ENCODE data around the gene FAM13B. TPM values are rescaled to one million over a fixed set of nuclear protein-coding genes. Genes with fewer than 3 reads are reported as not detected.

Gene FAM13B
- total RNA-seq, 1 experiment from 2014 or later, result 13.6 TPM

DNA sequence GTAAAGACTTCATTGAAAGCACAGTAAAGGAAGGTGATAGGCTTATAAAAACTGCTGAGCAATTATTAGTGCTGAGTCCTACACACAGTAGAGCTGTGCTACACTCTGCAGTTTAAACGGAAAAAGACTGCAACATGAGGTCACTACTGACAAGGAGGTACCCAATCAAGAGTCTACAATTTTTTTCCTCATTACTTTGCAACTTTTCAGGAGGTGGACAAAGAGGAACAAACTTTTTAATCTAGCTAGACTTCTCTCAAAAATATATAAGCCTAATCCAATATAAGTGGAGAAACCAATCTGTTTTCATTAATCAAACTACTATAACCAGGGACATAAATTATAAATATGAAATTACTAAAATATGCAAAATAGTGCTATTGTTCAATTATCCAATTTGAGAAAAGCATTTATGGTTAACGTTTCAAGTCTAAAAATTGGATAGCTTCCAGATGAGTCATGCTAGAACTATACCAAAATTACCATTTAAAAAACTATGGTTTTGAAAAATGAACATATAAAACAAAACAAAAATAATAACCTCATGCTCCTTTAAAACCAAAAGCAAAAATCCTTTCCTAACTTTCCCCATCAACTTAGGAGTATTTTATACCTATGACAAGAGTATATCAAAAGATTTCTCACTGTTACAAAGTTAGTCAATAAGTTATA is 37.7 kb downstream of the FAM13B start:
- no peak overlapping the region for H2AFZ ChIP-seq (ENCODE audit: low read depth, low read length, poor library complexity, severe bottlenecking)
- no TSS peak for BruUV-seq (replicated peaks)
- no peak for TF ChIP-seq EZH2 (IDR thresholded peaks at IDR 0.05)
- no peak for TF ChIP-seq YY1 (IDR thresholded peaks at IDR 0.05; ENCODE audit: extremely low read depth, insufficient replicate concordance, low read depth, low read length)
- no peak for TF ChIP-seq POLR2AphosphoS5 (IDR thresholded peaks at IDR 0.05; ENCODE audit: low read depth, low read length)
- TF ChIP-seq, protein P1, sequence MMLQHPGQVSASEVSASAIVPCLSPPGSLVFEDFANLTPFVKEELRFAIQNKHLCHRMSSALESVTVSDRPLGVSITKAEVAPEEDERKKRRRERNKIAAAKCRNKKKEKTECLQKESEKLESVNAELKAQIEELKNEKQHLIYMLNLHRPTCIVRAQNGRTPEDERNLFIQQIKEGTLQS (IDR thresholded peaks at IDR 0.05), result no peak
- no peak for TF ChIP-seq RAD21 (IDR thresholded peaks at IDR 0.05; ENCODE audit: low read depth)
- no peak for TF ChIP-seq CBX3 (IDR thresholded peaks at IDR 0.05; ENCODE audit: low read depth)
- TF ChIP-seq, protein P2, sequence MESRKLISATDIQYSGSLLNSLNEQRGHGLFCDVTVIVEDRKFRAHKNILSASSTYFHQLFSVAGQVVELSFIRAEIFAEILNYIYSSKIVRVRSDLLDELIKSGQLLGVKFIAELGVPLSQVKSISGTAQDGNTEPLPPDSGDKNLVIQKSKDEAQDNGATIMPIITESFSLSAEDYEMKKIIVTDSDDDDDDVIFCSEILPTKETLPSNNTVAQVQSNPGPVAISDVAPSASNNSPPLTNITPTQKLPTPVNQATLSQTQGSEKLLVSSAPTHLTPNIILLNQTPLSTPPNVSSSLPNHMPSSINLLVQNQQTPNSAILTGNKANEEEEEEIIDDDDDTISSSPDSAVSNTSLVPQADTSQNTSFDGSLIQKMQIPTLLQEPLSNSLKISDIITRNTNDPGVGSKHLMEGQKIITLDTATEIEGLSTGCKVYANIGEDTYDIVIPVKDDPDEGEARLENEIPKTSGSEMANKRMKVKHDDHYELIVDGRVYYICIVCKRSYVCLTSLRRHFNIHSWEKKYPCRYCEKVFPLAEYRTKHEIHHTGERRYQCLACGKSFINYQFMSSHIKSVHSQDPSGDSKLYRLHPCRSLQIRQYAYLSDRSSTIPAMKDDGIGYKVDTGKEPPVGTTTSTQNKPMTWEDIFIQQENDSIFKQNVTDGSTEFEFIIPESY (IDR thresholded peaks at IDR 0.05; ENCODE audit: extremely low read depth, insufficient replicate concordance, low read length), result no peak
- TF ChIP-seq POLR2A (IDR thresholded peaks at IDR 0.05; ENCODE audit: borderline replicate concordance, extremely low read depth, insufficient read depth, insufficient read length), result no peak
- no peak for TF ChIP-seq EZH2phosphoT487 (IDR thresholded peaks at IDR 0.05; ENCODE audit: borderline replicate concordance)
- TF ChIP-seq MAX (IDR thresholded peaks at IDR 0.05), result no peak
- no peak for TF ChIP-seq ZFX (IDR thresholded peaks at IDR 0.05)
- TF ChIP-seq SP1 (IDR thresholded peaks at IDR 0.05; ENCODE audit: low read depth), result no peak
- TF ChIP-seq CEBPB (IDR thresholded peaks at IDR 0.05; ENCODE audit: low read depth), result no peak
- no peak for TF ChIP-seq SIN3A (IDR thresholded peaks at IDR 0.05; ENCODE audit: low read depth)
- TF ChIP-seq, protein P3, sequence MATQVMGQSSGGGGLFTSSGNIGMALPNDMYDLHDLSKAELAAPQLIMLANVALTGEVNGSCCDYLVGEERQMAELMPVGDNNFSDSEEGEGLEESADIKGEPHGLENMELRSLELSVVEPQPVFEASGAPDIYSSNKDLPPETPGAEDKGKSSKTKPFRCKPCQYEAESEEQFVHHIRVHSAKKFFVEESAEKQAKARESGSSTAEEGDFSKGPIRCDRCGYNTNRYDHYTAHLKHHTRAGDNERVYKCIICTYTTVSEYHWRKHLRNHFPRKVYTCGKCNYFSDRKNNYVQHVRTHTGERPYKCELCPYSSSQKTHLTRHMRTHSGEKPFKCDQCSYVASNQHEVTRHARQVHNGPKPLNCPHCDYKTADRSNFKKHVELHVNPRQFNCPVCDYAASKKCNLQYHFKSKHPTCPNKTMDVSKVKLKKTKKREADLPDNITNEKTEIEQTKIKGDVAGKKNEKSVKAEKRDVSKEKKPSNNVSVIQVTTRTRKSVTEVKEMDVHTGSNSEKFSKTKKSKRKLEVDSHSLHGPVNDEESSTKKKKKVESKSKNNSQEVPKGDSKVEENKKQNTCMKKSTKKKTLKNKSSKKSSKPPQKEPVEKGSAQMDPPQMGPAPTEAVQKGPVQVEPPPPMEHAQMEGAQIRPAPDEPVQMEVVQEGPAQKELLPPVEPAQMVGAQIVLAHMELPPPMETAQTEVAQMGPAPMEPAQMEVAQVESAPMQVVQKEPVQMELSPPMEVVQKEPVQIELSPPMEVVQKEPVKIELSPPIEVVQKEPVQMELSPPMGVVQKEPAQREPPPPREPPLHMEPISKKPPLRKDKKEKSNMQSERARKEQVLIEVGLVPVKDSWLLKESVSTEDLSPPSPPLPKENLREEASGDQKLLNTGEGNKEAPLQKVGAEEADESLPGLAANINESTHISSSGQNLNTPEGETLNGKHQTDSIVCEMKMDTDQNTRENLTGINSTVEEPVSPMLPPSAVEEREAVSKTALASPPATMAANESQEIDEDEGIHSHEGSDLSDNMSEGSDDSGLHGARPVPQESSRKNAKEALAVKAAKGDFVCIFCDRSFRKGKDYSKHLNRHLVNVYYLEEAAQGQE (IDR thresholded peaks at IDR 0.05; ENCODE audit: low read depth), result no peak
- no peak for TF ChIP-seq EGR1 (IDR thresholded peaks at IDR 0.05; ENCODE audit: low read depth)
- TF ChIP-seq CTCF (IDR thresholded peaks at IDR 0.05 in 2 of 3, conservative IDR thresholded peaks at IDR 0.05 in 1 of 3; ENCODE audit: borderline replicate concordance in 1 of 3, insufficient read depth in 1 of 3, low read depth in 2 of 3, low read length in 2 of 3), result no peak
- no peak for TF ChIP-seq ELF1 (IDR thresholded peaks at IDR 0.05; ENCODE audit: borderline replicate concordance, low read depth)
- TF ChIP-seq FOSL1 (IDR thresholded peaks at IDR 0.05; ENCODE audit: low read depth), result no peak
- peaks cover 6% of the 10 kb centered on the region; the same call in 1 of the 2 replicates for H4K20me1 ChIP-seq (ENCODE audit: insufficient read depth)
- ChIA-PET CTCF (interaction anchor here (1.2 kb wide), 1 partner anchor 244 kb away, joined by 3 read pairs; no protein-coding TSS in a partner anchor), POLR2A (no interaction called here), RAD21 (ENCODE audit: low non-redundant PET in 1 of 2, low total read pairs in 2 of 2, uncharacterized antibody in 2 of 2, unreplicated experiment in 2 of 2) (no interaction called here)
- H3K27me3 ChIP-seq (ENCODE audit: insufficient read depth, low read length), result no peaks in the 10 kb centered on the region
- no peaks in the 10 kb centered on the region for H3K9me2 ChIP-seq (ENCODE audit: insufficient read depth)
- no peak overlapping the region; the same call in 1 of the 2 replicates for H3K27ac ChIP-seq (ENCODE audit: low read depth, low read length)
- intact Hi-C loops (cut with micrococcal nuclease), result no loop called here
- ATAC-seq, result peak; percentile 61
- H3K36me3 ChIP-seq (ENCODE audit: control insufficient read depth in 1 of 2, insufficient read depth in 2 of 2, low read length in 2 of 2), result no peaks in the 10 kb centered on the region; a peak in 1 of 4 replicates
- no peak for DNase-seq (ENCODE audit: low read depth, low spot score)
- H3K9me3 ChIP-seq (ENCODE audit: control insufficient read depth in 1 of 2, insufficient read depth in 1 of 2, low read depth in 1 of 2, low read length in 2 of 2), result no peaks in the 10 kb centered on the region
- peak overlapping the region; percentile 20; the same call in 1 of the 2 replicates for H3K4me2 ChIP-seq (ENCODE audit: low read length)
- peaks cover 63% of the 10 kb centered on the region for H3K79me2 ChIP-seq (ENCODE audit: insufficient read depth, low read length)
- no peak overlapping the region for H3K4me3 ChIP-seq (replicated peaks in 1 of 2; ENCODE audit: low read depth in 1 of 2, low read length in 2 of 2)
- peaks cover 27 to 44% of the 10 kb centered on the region in 2 experiments for H3K4me1 ChIP-seq (ENCODE audit: control insufficient read depth in 1 of 2, insufficient read depth in 2 of 2, low read length in 2 of 2)
- no peak overlapping the region for H3K9ac ChIP-seq (ENCODE audit: low read length)
